Measurements from ENCODE around the gene PLPP4. TPM values are rescaled to one million over a fixed set of nuclear protein-coding genes. Genes with fewer than 3 reads are reported as not detected.

The PLPP4 gene
- total and polyA plus RNA-seq, 2 donors (not counting 3 experiments of a cell fraction or from before 2014, with no cell fraction given), result 15.5 to 36.4 TPM

GRCh38 chr10:120578134-120578533, 121.1 kb downstream of the PLPP4 start:
- intact Hi-C loops (cut with micrococcal nuclease) (no loop called here), dilution Hi-C loops (cut with MboI; ENCODE audit: extremely low pct_ligation_motif_present, low sequenced_read_pairs) (no loop called here)
- ChIA-PET CTCF (interaction anchor here (3.0 kb wide), 1 partner anchor 157 kb away, joined by 9 read pairs; no protein-coding TSS in a partner anchor), POLR2A (no interaction called here)
- H3K36me3 ChIP-seq (ENCODE audit: control insufficient read depth in 2 of 2, extremely low read depth in 1 of 2, insufficient read depth in 2 of 2, low read length in 2 of 2), result peaks cover 0 to 3% of the 10 kb centered on the region in 2 experiments
- no peaks in the 10 kb centered on the region for H3K9me1 ChIP-seq (replicated peaks; ENCODE audit: control insufficient read depth, extremely low read depth, insufficient read depth, low read length)
- no peak for FAIRE-seq
- H3K4me3 ChIP-seq (replicated peaks in 1 of 3; ENCODE audit: insufficient read depth in 1 of 3, low read depth in 1 of 3, low read length in 3 of 3), result no peak overlapping the region
- BruUV-seq (replicated peaks), result no TSS peak
- no peaks in the 10 kb centered on the region for H3K27me3 ChIP-seq (ENCODE audit: control insufficient read depth in 2 of 2, insufficient read depth in 2 of 2, low read length in 2 of 2)
- H3K4me1 ChIP-seq (ENCODE audit: control insufficient read depth, extremely low read depth, insufficient read depth, low read length), result no peaks in the 10 kb centered on the region
- no peak for DNase-seq (ENCODE audit: low read depth, low spot score)
- H3K9me3 ChIP-seq (replicated peaks; ENCODE audit: control insufficient read depth, insufficient read depth, low read length), result no peaks in the 10 kb centered on the region
- no peak overlapping the region for H3K27ac ChIP-seq (ENCODE audit: insufficient read depth, low read depth, low read length)
- H2AFZ ChIP-seq (ENCODE audit: low read depth, low read length), result no peak overlapping the region
- H3K4me2 ChIP-seq (ENCODE audit: insufficient read depth, low read length), result no peak overlapping the region
- no peak overlapping the region for H3K9ac ChIP-seq (replicated peaks; ENCODE audit: extremely low read depth, insufficient read depth, low read length)
- no peak for TF ChIP-seq POLR2A (IDR thresholded peaks at IDR 0.05; ENCODE audit: low read depth, low read length)
- TF ChIP-seq JUN (IDR thresholded peaks at IDR 0.05; ENCODE audit: borderline replicate concordance, insufficient read depth, insufficient read length, low read depth), result no peak
- TF ChIP-seq POLR2AphosphoS5 (IDR thresholded peaks at IDR 0.05; ENCODE audit: insufficient read depth, low read depth, low read length), result no peak
- TF ChIP-seq FOS (IDR thresholded peaks at IDR 0.05; ENCODE audit: borderline replicate concordance, insufficient read depth, low read length), result no peak
- TF ChIP-seq, protein P1, sequence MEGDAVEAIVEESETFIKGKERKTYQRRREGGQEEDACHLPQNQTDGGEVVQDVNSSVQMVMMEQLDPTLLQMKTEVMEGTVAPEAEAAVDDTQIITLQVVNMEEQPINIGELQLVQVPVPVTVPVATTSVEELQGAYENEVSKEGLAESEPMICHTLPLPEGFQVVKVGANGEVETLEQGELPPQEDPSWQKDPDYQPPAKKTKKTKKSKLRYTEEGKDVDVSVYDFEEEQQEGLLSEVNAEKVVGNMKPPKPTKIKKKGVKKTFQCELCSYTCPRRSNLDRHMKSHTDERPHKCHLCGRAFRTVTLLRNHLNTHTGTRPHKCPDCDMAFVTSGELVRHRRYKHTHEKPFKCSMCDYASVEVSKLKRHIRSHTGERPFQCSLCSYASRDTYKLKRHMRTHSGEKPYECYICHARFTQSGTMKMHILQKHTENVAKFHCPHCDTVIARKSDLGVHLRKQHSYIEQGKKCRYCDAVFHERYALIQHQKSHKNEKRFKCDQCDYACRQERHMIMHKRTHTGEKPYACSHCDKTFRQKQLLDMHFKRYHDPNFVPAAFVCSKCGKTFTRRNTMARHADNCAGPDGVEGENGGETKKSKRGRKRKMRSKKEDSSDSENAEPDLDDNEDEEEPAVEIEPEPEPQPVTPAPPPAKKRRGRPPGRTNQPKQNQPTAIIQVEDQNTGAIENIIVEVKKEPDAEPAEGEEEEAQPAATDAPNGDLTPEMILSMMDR (IDR thresholded peaks at IDR 0.05; ENCODE audit: extremely low read depth in 1 of 2, insufficient read depth in 1 of 2, low read depth in 1 of 2, low read length in 2 of 2), result no peak
- no peaks in the 10 kb centered on the region for H3K79me2 ChIP-seq (ENCODE audit: control insufficient read depth, insufficient read depth, low read length)
- H4K20me1 ChIP-seq (replicated peaks; ENCODE audit: control insufficient read depth, extremely low read depth, insufficient read depth, low read length), result no peaks in the 10 kb centered on the region

DNA sequence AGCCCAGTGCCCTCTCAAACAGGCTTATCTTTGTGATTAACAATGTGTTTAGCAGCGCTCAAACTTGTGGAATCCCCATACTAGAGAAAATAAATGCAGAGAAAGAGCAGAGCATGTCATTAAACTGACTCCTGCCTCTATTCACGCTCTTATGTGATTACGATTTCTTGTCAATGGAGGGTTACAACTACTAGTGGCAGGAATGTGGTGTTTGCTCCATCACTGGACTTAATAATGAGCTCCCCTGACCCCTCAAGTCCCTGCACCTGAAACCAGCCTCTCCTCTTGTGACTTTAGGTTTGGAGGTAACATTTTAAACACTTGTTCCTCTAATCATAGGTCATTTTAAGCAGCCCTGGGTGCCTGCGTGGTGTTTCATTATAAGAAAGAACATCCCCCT, 121.9 kb downstream of the PLPP4 start:
- dilution Hi-C loops (cut with MboI; ENCODE audit: extremely low pct_ligation_motif_present, low sequenced_read_pairs), result no loop called here
- no peaks in the 10 kb centered on the region for H3K27me3 ChIP-seq (ENCODE audit: control insufficient read depth in 2 of 2, insufficient read depth in 2 of 2, low read length in 2 of 2)
- H3K36me3 ChIP-seq (ENCODE audit: control insufficient read depth in 2 of 2, extremely low read depth in 1 of 2, insufficient read depth in 2 of 2, low read length in 2 of 2), result peaks cover 0 to 3% of the 10 kb centered on the region in 2 experiments
- ChIA-PET POLR2A (no interaction called here), CTCF (interaction anchor here (3.0 kb wide), 1 partner anchor 156 kb away, joined by 9 read pairs; no protein-coding TSS in a partner anchor)
- no peak overlapping the region for H2AFZ ChIP-seq (ENCODE audit: low read depth, low read length)
- no peak overlapping the region for H3K4me2 ChIP-seq (ENCODE audit: insufficient read depth, low read length)
- intact Hi-C loops (cut with micrococcal nuclease), result no loop called here
- no TSS peak for BruUV-seq (replicated peaks)
- no peaks in the 10 kb centered on the region for H3K79me2 ChIP-seq (ENCODE audit: control insufficient read depth, insufficient read depth, low read length)
- H4K20me1 ChIP-seq (replicated peaks; ENCODE audit: control insufficient read depth, extremely low read depth, insufficient read depth, low read length), result no peaks in the 10 kb centered on the region
- FAIRE-seq (no peak), DNase-seq (ENCODE audit: low read depth, low spot score) (no peak)
- H3K9me3 ChIP-seq (replicated peaks; ENCODE audit: control insufficient read depth, insufficient read depth, low read length), result no peaks in the 10 kb centered on the region
- H3K4me3 ChIP-seq (replicated peaks in 1 of 3; ENCODE audit: insufficient read depth in 1 of 3, low read depth in 1 of 3, low read length in 3 of 3), result no peak overlapping the region
- no peaks in the 10 kb centered on the region for H3K4me1 ChIP-seq (ENCODE audit: control insufficient read depth, extremely low read depth, insufficient read depth, low read length)
- no peak overlapping the region for H3K27ac ChIP-seq (ENCODE audit: insufficient read depth, low read depth, low read length)
- no peak overlapping the region for H3K9ac ChIP-seq (replicated peaks; ENCODE audit: extremely low read depth, insufficient read depth, low read length)
- H3K9me1 ChIP-seq (replicated peaks; ENCODE audit: control insufficient read depth, extremely low read depth, insufficient read depth, low read length), result no peaks in the 10 kb centered on the region
- TF ChIP-seq GATA2 (IDR thresholded peaks at IDR 0.05; ENCODE audit: insufficient read depth, insufficient read length, low read depth, low read length) (no peak), MAX (IDR thresholded peaks at IDR 0.05; ENCODE audit: insufficient read depth, insufficient read length) (no peak), POLR2AphosphoS5 (IDR thresholded peaks at IDR 0.05; ENCODE audit: insufficient read depth, low read depth, low read length) (no peak), FOS (IDR thresholded peaks at IDR 0.05; ENCODE audit: borderline replicate concordance, insufficient read depth, low read length) (no peak), POLR2A (IDR thresholded peaks at IDR 0.05; ENCODE audit: low read depth, low read length) (no peak), MYC (IDR thresholded peaks at IDR 0.05; ENCODE audit: low read depth, low read length) (no peak), EZH2 (IDR thresholded peaks at IDR 0.05; ENCODE audit: borderline replicate concordance, low read depth, low read length, severe bottlenecking) (no peak), JUN (IDR thresholded peaks at IDR 0.05; ENCODE audit: borderline replicate concordance, insufficient read depth, insufficient read length, low read depth) (no peak)
- TF ChIP-seq, protein P1 (IDR thresholded peaks at IDR 0.05; ENCODE audit: extremely low read depth in 1 of 2, insufficient read depth in 1 of 2, low read depth in 1 of 2, low read length in 2 of 2), result no peak
